HepG2 (cell line): ENCODE data around the gene TAS2R19. TPM values are rescaled to one million over a fixed set of nuclear protein-coding genes. Genes with fewer than 3 reads are reported as not detected.

Source experiments
- FOXA1 ChIP-seq, 2 experiments: fragments of 450-650 bp in 1 of 2; sonication (generic) in 1 of 2; formaldehyde crosslinking in 1 of 2; IDR thresholded peaks; 2 replicates each; pipeline versions ENCODE4 v1.4.0 to v1.6.1; 2016 to 2020; ENCODE audit warnings: missing genetic modification reagents in 1 of 2
- GATAD1 ChIP-seq: IDR thresholded peaks from 2 replicates; pipeline ENCODE4 v1.6.1; 2016; ENCODE audit warnings: missing genetic modification reagents, missing compliant biosample characterization
- KDM6A ChIP-seq: IDR thresholded peaks from 2 replicates; pipeline ENCODE4 v1.6.1; 2016; ENCODE audit warnings: low read depth
- NFKB2 ChIP-seq: sonication (generic); formaldehyde crosslinking; IDR thresholded peaks from 2 replicates; pipeline ENCODE4 v1.4.0; 2020; ENCODE audit warnings: missing genetic modification reagents, borderline replicate concordance
- NR2F1 ChIP-seq, 2 experiments: fragments of 450-650 bp in 1 of 2; formaldehyde crosslinking in 1 of 2; IDR thresholded peaks; 2 replicates each; pipeline versions ENCODE4 v1.5.0 to v1.6.1; 2016 to 2020; ENCODE audit warnings: mild to moderate bottlenecking in 1 of 2, missing compliant biosample characterization in 1 of 2, missing genetic modification reagents in 1 of 2, moderate library complexity in 1 of 2
- PRMT3 ChIP-seq: sonication (generic); formaldehyde crosslinking; IDR thresholded peaks from 2 replicates; pipeline ENCODE4 v1.8.1; 2022; ENCODE audit warnings: low read depth, mild to moderate bottlenecking, moderate library complexity, missing genetic modification reagents, borderline replicate concordance
- PRPF4 ChIP-seq: fragments of 200-400 bp; formaldehyde crosslinking; IDR thresholded peaks from 2 replicates; pipeline ENCODE4 v1.6.1; 2016; ENCODE audit warnings: low read length, low read depth; ENCODE audit not compliant: poor library complexity, severe bottlenecking
- SOX13 ChIP-seq, 3 experiments: fragments of 450-650 bp in 1 of 3; sonication (generic) in 1 of 3; formaldehyde crosslinking in 1 of 3; IDR thresholded peaks in 2 of 3; conservative IDR thresholded peaks in 1 of 3; 2 replicates each; pipeline versions ENCODE4 v1.5.0 to v1.6.1; 2016 to 2020; ENCODE audit warnings: antibody characterized with exemption in 1 of 3, mild to moderate bottlenecking in 1 of 3, missing compliant biosample characterization in 1 of 3, missing genetic modification reagents in 1 of 3, moderate library complexity in 1 of 3
- SP4 ChIP-seq: sonication (generic); formaldehyde crosslinking; IDR thresholded peaks from 2 replicates; pipeline ENCODE4 v1.8.1; 2023; ENCODE audit warnings: mild to moderate bottlenecking, missing genetic modification reagents
- SRSF1 ChIP-seq: fragments of 200-400 bp; formaldehyde crosslinking; optimal IDR thresholded peaks from 2 replicates; pipeline ENCODE3; 2017; ENCODE audit warnings: mild to moderate bottlenecking, low read depth, low read length, moderate library complexity
- TARDBP ChIP-seq: sonication (generic); formaldehyde crosslinking; IDR thresholded peaks from 2 replicates; pipeline ENCODE4 v1.8.0; 2022; ENCODE audit warnings: mild to moderate bottlenecking, missing genetic modification reagents
- TCF7 ChIP-seq: sonication (generic); IDR thresholded peaks from 2 replicates; pipeline ENCODE4 v1.6.1; 2016; ENCODE audit warnings: antibody characterized with exemption, low read depth
- ZBTB20 ChIP-seq: sonication (generic); formaldehyde crosslinking; IDR thresholded peaks from 2 replicates; pipeline ENCODE4 v1.8.1; 2023; ENCODE audit warnings: missing genetic modification reagents, low read depth, mild to moderate bottlenecking, borderline replicate concordance
- ZC3H13 ChIP-seq: sonication (generic); formaldehyde crosslinking; IDR thresholded peaks from 2 replicates; pipeline ENCODE4 v1.8.1; 2023; ENCODE audit warnings: mild to moderate bottlenecking, missing genetic modification reagents, moderate library complexity
- ZFP36L1 ChIP-seq: sonication (generic); formaldehyde crosslinking; IDR thresholded peaks from 2 replicates; pipeline ENCODE4 v1.8.0; 2022; ENCODE audit warnings: mild to moderate bottlenecking, missing genetic modification reagents, moderate library complexity
- ZNF225 ChIP-seq: sonication (generic); formaldehyde crosslinking; IDR thresholded peaks from 2 replicates; pipeline ENCODE4 v1.4.0; 2020; ENCODE audit warnings: mild to moderate bottlenecking, missing genetic modification reagents
- ZNF292 ChIP-seq: sonication (generic); formaldehyde crosslinking; IDR thresholded peaks from 2 replicates; pipeline ENCODE4 v1.8.1; 2022; ENCODE audit warnings: mild to moderate bottlenecking, low read depth, missing genetic modification reagents, borderline replicate concordance
- ZNF615 ChIP-seq: sonication (generic); formaldehyde crosslinking; IDR thresholded peaks from 2 replicates; pipeline ENCODE4 v1.5.0; 2020; ENCODE audit warnings: mild to moderate bottlenecking, missing genetic modification reagents, borderline replicate concordance
- ZNF678 ChIP-seq: sonication (generic); formaldehyde crosslinking; IDR thresholded peaks from 2 replicates; pipeline ENCODE4 v1.4.0; 2020; ENCODE audit warnings: mild to moderate bottlenecking, missing genetic modification reagents
- ZSCAN25 ChIP-seq: sonication (generic); formaldehyde crosslinking; IDR thresholded peaks from 2 replicates; pipeline ENCODE4 v1.8.0; 2022; ENCODE audit warnings: mild to moderate bottlenecking, missing genetic modification reagents
- polyA plus RNA-seq, 8 experiments: library from polyadenylated mRNA; depleted of rRNA in 3 of 8; stranded (reverse) in 7 of 8; unstranded in 1 of 8; fragments of >200 nt; fragmentation: Illumina TruSeq in 4 of 8; extraction: Trizol in 4 of 8; gene quantifications; 2 replicates each; pipeline versions ENCODE4 v1.2.1 to v1.2.3, GENCODE V29; 2011 to 2016; ENCODE audit warnings: low read depth in 4 of 8, missing spikeins in 1 of 8, mixed read lengths in 1 of 8; ENCODE audit not compliant: insufficient read depth in 1 of 8
- total RNA-seq, 5 experiments: library from RNA; depleted of rRNA; stranded (reverse); fragments of >200 nt; fragmentation: Illumina TruSeq; extraction: Trizol; gene quantifications; 2 replicates each; pipeline ENCODE4 v1.2.3, GENCODE V29; 2016; ENCODE audit warnings: low read depth in 1 of 5
- TF ChIP-seq, protein P1 (sequence below): sonication (generic); formaldehyde crosslinking; IDR thresholded peaks from 2 replicates; pipeline ENCODE4 v1.9.0; 2021; ENCODE audit warnings: missing genetic modification reagents, borderline replicate concordance
- TF ChIP-seq, protein P2 (sequence below): sonication (generic); formaldehyde crosslinking; IDR thresholded peaks from 2 replicates; pipeline ENCODE4 v1.5.0; 2020; ENCODE audit warnings: mild to moderate bottlenecking, missing genetic modification reagents
- TF ChIP-seq, protein P3 (sequence below): sonication (generic); formaldehyde crosslinking; IDR thresholded peaks from 2 replicates; pipeline ENCODE4 v1.4.0; 2020; ENCODE audit warnings: missing genetic modification reagents, low read depth, mild to moderate bottlenecking, borderline replicate concordance

The TAS2R19 gene
- total and polyA plus RNA-seq, 2 of the 13 experiments (the other 11 are each of a cell fraction or from before 2014, with no cell fraction given), result 0.62 to 5.3 TPM

DNA sequence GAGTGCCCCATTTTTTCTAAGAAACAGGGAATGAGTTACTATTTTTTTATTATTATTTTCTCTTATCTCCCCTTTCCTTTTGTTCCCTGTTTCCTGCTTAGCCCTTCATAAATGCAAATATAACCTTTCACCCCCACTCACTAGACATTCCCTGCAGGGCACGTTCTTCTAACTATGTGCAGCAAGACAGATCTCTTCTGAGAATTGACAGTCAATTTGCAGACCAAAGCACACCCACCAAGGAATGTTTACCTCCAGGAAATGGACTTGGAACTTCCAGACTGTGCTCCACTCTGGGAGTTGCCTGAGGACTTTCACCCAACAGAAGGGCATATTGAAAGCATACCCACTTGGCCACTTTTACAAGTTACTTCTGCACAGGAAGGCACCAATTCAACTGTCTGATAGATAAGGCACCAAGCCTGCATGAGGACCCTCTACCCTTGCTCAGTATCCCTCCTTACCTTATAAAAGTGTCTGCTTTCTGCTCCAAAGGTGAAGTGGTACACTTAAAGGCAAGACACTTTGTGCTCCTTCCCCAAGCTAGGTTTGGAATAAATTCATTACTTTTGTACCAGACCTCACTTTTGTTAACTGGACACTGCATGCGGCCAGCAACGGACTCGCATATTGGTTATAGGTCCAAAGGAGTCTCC lies 6.5 kb downstream of the TAS2R19 start (continued):
- no peak for TF ChIP-seq SP4 (CRISPR knock-in tag)
- TF ChIP-seq, protein P1, sequence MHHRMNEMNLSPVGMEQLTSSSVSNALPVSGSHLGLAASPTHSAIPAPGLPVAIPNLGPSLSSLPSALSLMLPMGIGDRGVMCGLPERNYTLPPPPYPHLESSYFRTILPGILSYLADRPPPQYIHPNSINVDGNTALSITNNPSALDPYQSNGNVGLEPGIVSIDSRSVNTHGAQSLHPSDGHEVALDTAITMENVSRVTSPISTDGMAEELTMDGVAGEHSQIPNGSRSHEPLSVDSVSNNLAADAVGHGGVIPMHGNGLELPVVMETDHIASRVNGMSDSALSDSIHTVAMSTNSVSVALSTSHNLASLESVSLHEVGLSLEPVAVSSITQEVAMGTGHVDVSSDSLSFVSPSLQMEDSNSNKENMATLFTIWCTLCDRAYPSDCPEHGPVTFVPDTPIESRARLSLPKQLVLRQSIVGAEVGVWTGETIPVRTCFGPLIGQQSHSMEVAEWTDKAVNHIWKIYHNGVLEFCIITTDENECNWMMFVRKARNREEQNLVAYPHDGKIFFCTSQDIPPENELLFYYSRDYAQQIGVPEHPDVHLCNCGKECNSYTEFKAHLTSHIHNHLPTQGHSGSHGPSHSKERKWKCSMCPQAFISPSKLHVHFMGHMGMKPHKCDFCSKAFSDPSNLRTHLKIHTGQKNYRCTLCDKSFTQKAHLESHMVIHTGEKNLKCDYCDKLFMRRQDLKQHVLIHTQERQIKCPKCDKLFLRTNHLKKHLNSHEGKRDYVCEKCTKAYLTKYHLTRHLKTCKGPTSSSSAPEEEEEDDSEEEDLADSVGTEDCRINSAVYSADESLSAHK, result no peak
- no peak for TF ChIP-seq PRMT3 (CRISPR knock-in tag)
- peak; percentile 86 for TF ChIP-seq SOX13 (IDR thresholded peaks at IDR 0.05)
- peak in 1 of 2 experiments; percentile 95; a peak in 2 of 4 replicates for TF ChIP-seq SOX13 (CRISPR knock-in tag; conservative IDR thresholded peaks at IDR 0.05 in 1 of 2, IDR thresholded peaks at IDR 0.05 in 1 of 2)
- TF ChIP-seq, protein P2, sequence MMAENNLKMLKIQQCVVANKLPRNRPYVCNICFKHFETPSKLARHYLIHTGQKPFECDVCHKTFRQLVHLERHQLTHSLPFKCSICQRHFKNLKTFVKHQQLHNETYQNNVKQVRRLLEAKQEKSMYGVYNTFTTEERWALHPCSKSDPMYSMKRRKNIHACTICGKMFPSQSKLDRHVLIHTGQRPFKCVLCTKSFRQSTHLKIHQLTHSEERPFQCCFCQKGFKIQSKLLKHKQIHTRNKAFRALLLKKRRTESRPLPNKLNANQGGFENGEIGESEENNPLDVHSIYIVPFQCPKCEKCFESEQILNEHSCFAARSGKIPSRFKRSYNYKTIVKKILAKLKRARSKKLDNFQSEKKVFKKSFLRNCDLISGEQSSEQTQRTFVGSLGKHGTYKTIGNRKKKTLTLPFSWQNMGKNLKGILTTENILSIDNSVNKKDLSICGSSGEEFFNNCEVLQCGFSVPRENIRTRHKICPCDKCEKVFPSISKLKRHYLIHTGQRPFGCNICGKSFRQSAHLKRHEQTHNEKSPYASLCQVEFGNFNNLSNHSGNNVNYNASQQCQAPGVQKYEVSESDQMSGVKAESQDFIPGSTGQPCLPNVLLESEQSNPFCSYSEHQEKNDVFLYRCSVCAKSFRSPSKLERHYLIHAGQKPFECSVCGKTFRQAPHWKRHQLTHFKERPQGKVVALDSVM (CRISPR knock-in tag), result no peak
- no peak for TF ChIP-seq ZC3H13 (CRISPR knock-in tag)
- TF ChIP-seq ZNF615 (CRISPR knock-in tag), result no peak
- TF ChIP-seq NR2F1 (CRISPR knock-in tag; IDR thresholded peaks at IDR 0.05), result peak; percentile 60 to 85; a peak in 3 of 4 replicates
- peak; percentile 78 for TF ChIP-seq TARDBP (CRISPR knock-in tag)
- no peak for TF ChIP-seq SRSF1
- TF ChIP-seq ZFP36L1 (CRISPR knock-in tag), result no peak
- no peak for TF ChIP-seq NFKB2 (CRISPR knock-in tag)
- peak; percentile 89 for TF ChIP-seq ZNF292 (CRISPR knock-in tag)
- TF ChIP-seq KDM6A (CRISPR knock-in tag), result peak; percentile 86
- TF ChIP-seq TCF7, result peak; percentile 74
- TF ChIP-seq, protein P3, sequence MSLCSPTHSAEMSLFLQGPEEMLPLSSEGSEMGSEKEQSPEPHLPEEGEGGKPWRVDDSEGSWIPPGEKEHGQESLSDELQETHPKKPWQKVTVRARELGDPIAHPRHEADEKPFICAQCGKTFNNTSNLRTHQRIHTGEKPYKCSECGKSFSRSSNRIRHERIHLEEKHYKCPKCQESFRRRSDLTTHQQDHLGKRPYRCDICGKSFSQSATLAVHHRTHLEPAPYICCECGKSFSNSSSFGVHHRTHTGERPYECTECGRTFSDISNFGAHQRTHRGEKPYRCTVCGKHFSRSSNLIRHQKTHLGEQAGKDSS, result no peak
- peak; percentile 38; the same call in 1 of the 2 replicates for TF ChIP-seq GATAD1
- no peak for TF ChIP-seq ZNF678
- TF ChIP-seq ZNF225, result no peak
- peak; percentile 70; the same call in 1 of the 2 replicates for TF ChIP-seq ZBTB20
- no peak for TF ChIP-seq FOXA1 (IDR thresholded peaks at IDR 0.05)
- peak; percentile 57; the same call in 1 of the 2 replicates for TF ChIP-seq FOXA1 (CRISPR knock-in tag; IDR thresholded peaks at IDR 0.05)
- TF ChIP-seq ZSCAN25 (CRISPR knock-in tag), result no peak
- TF ChIP-seq PRPF4, result no peak
